ENCODE data around the gene CP.

CP gene

DNA sequence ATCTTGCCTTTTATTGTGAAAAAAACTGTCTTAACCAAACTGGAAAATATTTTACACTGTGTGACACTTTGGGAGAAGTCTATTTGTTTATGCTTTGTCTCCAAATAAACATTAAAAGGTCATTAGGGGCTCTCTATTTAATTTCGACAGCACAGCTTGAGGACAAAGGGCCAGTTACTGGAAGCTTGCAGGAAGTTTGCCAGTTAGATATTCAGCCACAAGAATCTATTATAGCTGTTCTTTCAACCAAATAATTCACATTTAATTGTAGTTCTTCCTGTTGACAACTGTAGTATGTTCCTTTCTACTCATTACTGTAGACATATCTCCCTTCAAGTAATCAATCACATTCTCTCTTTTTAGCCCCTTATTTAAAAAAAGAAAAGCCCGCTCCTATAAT lies 6.1 kb downstream of the CP start:
- H3K4me3 ChIP-seq (ENCODE audit: low read depth, low read length): no peak overlapping the region
- no peak for TF ChIP-seq CTCF (IDR thresholded peaks at IDR 0.05; ENCODE audit: low read depth, low read length)

DNA sequence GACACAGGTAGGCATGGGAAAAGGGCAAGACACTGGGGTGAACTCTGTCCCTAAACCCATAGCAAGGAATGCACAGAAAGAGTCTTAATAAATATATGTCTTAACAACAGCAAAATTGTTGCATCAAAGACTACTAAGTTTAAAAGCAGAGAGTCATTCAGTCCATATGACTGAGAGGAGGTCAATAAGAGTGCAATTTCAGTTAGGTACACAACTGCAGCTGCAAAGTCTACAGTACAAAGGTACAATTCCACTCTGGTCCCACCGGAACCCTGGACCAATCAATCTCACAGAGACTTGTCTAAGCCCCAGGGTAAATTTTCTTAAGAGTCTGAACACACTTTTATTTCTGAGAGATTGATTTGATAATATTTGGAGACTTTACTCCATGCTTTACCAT lies 6.9 kb downstream of the CP start:
- H3K4me3 ChIP-seq (ENCODE audit: low read depth, low read length): no peak overlapping the region
- no peak for TF ChIP-seq CTCF (IDR thresholded peaks at IDR 0.05; ENCODE audit: low read depth, low read length)

- no peak for TF ChIP-seq CTCF (IDR thresholded peaks at IDR 0.05; ENCODE audit: low read depth, low read length)
- no peak overlapping the region for H3K4me3 ChIP-seq (ENCODE audit: low read depth, low read length)
Observed at GRCh38 chr3:149212386-149212785, 9.2 kb downstream of the CP start.

DNA sequence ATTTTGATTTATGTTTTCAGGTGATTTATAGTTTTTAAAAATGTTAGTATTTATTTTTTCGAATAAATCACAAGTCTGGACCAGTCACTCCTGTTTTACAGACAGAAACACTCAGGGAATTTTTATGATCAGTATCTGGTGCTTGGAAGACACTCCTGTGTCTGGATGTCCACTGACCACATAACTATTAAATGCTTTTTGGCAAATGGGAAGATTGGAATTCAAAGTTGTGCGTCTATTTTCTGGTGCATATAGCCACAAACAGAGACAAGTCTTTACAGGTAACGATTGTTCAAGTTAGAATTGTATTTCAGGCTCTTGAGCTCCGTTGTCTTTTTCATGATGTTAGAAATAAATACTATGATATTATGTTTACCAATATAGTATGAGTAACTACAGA lies 12.2 kb downstream of the CP start:
- no peak overlapping the region for H3K4me3 ChIP-seq (ENCODE audit: low read depth, low read length)

DNA sequence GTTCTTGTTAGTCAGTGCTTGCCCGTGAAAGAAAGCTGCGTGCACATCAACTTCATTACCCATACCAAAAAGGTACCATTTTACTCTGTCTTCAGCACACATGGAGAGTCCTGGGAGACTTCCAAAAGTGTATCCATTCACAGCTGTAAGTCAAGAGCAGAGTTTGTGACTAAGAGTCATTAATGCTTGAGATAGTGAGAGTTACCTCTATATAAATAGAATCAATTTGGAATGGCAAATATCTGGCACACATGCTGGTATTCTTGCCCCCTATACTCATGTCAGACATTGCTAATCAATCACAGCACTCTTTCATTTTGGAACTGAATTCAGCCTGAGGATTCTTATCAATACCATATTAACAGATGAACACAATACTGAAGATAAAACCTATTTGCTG lies 14.2 kb downstream of the CP start:
- no peak for TF ChIP-seq CTCF (IDR thresholded peaks at IDR 0.05; ENCODE audit: low read depth, low read length)
- no peak overlapping the region for H3K4me3 ChIP-seq (ENCODE audit: low read depth, low read length)

More for the DNA sequence above, 12.2 kb downstream of the CP start:
- TF ChIP-seq CTCF (IDR thresholded peaks at IDR 0.05; ENCODE audit: low read depth, low read length): no peak

GRCh38 chr3:149204390-149204991 lies 17.1 kb downstream of the CP start:
- no peak for TF ChIP-seq CTCF (IDR thresholded peaks at IDR 0.05; ENCODE audit: low read depth, low read length)
- H3K4me3 ChIP-seq (ENCODE audit: low read depth, low read length): no peak overlapping the region

GRCh38 chr3:149203758-149204157 lies 17.9 kb downstream of the CP start:
- no peak for TF ChIP-seq CTCF (IDR thresholded peaks at IDR 0.05; ENCODE audit: low read depth, low read length)
- no peak overlapping the region for H3K4me3 ChIP-seq (ENCODE audit: low read depth, low read length)
